ENCODE data around the gene UNC45A.

The UNC45A gene

GRCh38 chr15:90939756-90940155 lies 4.7 kb downstream of the UNC45A start:
- H3K4me3 ChIP-seq (ENCODE audit: low read depth, low read length): no peak overlapping the region
- no peak for TF ChIP-seq CTCF (IDR thresholded peaks at IDR 0.05; ENCODE audit: control insufficient read depth, extremely low read depth, insufficient read depth)
- no peak for DNase-seq (ENCODE audit: low read depth)

GRCh38 chr15:90941038-90941437 lies 6.0 kb downstream of the UNC45A start:
- no peak overlapping the region for H3K4me3 ChIP-seq (ENCODE audit: low read depth, low read length)
- DNase-seq (ENCODE audit: low read depth): no peak
- no peak for TF ChIP-seq CTCF (IDR thresholded peaks at IDR 0.05; ENCODE audit: control insufficient read depth, extremely low read depth, insufficient read depth)

GRCh38 chr15:90942354-90943120 lies 7.5 kb downstream of the UNC45A start:
- DNase-seq (ENCODE audit: low read depth): no peak
- H3K4me3 ChIP-seq (ENCODE audit: low read depth, low read length): no peak overlapping the region
- TF ChIP-seq CTCF (IDR thresholded peaks at IDR 0.05; ENCODE audit: control insufficient read depth, extremely low read depth, insufficient read depth): no peak

GRCh38 chr15:90945091-90945490 lies 10.0 kb downstream of the UNC45A start:
- TF ChIP-seq CTCF (IDR thresholded peaks at IDR 0.05; ENCODE audit: control insufficient read depth, extremely low read depth, insufficient read depth): no peak
- no peak overlapping the region for H3K4me3 ChIP-seq (ENCODE audit: low read depth, low read length)
- DNase-seq (ENCODE audit: low read depth): no peak

- TF ChIP-seq CTCF (IDR thresholded peaks at IDR 0.05; ENCODE audit: control insufficient read depth, extremely low read depth, insufficient read depth): no peak
- no peak for DNase-seq (ENCODE audit: low read depth)
- no peak overlapping the region for H3K4me3 ChIP-seq (ENCODE audit: low read depth, low read length)
Measured at GRCh38 chr15:90946538-90946937, 11.5 kb downstream of the UNC45A start.

- no peak for DNase-seq (ENCODE audit: low read depth)
- no peak overlapping the region for H3K4me3 ChIP-seq (ENCODE audit: low read depth, low read length)
- TF ChIP-seq CTCF (IDR thresholded peaks at IDR 0.05; ENCODE audit: control insufficient read depth, extremely low read depth, insufficient read depth): no peak
Measured at GRCh38 chr15:90946941-90947576, 12.0 kb downstream of the UNC45A start.
